LNCaP clone FGC (cell line): Measurements from ENCODE around the gene FAR2.

Experiments
- DNase-seq: peaks from one replicate; pipeline ENCODE4 v3.0.0-alpha.2; 2011; ENCODE audit warnings: low read depth
- H3K4me3 ChIP-seq: 2 replicates; pipeline ENCODE4 v1.5.1; 2011; ENCODE audit warnings: mild to moderate bottlenecking, low read depth, low read length, control low read depth
- TF ChIP-seq, protein P1 (sequence below): IDR thresholded peaks from 2 replicates; pipeline ENCODE4 v1.5.1; 2012; ENCODE audit warnings: mild to moderate bottlenecking; ENCODE audit not compliant: control insufficient read depth, insufficient read depth; ENCODE audit errors: extremely low read depth

Gene FAR2

GRCh38 chr12:29146196-29146595 is 2.9 kb upstream of the FAR2 start:
- TF ChIP-seq, protein P1, sequence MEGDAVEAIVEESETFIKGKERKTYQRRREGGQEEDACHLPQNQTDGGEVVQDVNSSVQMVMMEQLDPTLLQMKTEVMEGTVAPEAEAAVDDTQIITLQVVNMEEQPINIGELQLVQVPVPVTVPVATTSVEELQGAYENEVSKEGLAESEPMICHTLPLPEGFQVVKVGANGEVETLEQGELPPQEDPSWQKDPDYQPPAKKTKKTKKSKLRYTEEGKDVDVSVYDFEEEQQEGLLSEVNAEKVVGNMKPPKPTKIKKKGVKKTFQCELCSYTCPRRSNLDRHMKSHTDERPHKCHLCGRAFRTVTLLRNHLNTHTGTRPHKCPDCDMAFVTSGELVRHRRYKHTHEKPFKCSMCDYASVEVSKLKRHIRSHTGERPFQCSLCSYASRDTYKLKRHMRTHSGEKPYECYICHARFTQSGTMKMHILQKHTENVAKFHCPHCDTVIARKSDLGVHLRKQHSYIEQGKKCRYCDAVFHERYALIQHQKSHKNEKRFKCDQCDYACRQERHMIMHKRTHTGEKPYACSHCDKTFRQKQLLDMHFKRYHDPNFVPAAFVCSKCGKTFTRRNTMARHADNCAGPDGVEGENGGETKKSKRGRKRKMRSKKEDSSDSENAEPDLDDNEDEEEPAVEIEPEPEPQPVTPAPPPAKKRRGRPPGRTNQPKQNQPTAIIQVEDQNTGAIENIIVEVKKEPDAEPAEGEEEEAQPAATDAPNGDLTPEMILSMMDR = no peak
- no peak for DNase-seq

DNA sequence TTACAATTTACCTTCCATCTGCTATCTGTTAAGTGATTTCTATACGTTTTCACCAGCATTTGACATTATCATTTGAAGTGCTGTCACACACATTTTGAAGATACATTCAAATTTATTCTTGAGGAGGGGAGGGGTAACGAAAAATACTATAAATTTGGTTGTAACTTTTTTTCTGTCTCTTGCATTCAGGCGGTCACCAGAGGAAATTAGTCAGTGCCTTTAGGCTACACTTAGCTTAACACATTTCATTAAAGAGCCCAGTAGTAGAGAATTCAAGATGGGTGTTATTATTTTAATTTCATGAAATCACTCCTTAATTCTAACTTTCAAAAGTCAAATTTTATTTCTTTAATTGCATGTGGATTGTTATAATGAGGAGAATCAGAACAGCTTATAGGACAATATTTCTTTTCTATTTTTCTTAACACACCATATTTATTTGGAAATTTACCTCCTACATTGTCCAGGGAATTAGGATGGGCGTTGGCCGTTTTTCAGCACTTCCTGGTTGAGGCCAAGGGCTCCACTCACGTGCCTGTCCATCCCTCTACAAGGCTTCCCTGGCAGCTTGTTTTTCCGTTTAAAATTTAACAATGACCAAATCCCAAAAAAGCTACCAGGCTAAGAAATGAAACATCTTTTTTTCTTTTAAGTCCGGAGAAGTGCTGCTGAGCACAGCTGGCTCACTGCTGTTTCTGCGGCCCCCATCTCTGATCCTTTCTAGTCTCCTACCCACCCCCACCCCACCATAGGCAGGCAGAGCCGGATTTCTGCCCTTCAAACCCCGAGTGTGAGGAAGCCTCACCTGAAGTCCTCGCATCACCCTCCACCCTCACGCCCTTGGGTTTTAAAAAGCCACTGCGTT is 1.1 kb upstream of the FAR2 start:
- no peak overlapping the region for H3K4me3 ChIP-seq
- TF ChIP-seq, protein P1 = no peak
- DNase-seq = no peak

More at GRCh38 chr12:29146196-29146595, 2.9 kb upstream of the FAR2 start:
- no peak overlapping the region for H3K4me3 ChIP-seq

- TF ChIP-seq, protein P1 = no peak
- DNase-seq = no peak
- H3K4me3 ChIP-seq = peak overlapping the region; percentile 53
Measured at GRCh38 chr12:29148596-29148910, 525 bp upstream of the FAR2 start.

DNA sequence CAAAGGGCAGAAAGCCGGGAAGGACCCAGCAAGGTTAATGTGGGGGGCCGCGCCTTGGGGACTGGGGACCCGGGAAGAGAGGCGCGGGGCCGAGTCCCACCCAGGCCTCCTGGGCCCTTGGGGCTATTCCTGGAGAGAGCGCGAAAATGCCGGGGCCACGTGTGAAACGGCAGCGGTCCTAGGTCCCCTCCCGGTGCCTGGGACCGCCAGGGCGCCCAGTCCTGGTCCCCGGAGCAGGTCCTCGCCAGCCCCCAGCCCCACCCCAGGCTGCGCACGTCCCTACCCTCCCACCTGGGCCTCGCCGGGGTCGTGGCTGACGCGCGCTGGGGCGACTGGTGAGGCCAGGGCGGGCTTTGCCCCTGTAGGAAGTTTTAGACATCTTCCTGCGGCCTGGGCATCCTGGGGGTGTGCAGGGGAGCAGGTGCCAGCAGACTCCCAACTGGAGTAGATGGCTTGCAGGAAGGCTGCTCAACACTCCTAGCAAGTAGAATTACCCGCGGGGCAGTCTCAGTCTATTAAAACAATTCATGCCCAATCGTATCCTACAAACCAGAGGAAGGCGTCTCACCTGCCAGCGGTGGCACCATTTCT is 708 bp downstream of the FAR2 start:
- DNase-seq = no peak
- no peak overlapping the region for H3K4me3 ChIP-seq
- TF ChIP-seq, protein P1 = no peak

DNA sequence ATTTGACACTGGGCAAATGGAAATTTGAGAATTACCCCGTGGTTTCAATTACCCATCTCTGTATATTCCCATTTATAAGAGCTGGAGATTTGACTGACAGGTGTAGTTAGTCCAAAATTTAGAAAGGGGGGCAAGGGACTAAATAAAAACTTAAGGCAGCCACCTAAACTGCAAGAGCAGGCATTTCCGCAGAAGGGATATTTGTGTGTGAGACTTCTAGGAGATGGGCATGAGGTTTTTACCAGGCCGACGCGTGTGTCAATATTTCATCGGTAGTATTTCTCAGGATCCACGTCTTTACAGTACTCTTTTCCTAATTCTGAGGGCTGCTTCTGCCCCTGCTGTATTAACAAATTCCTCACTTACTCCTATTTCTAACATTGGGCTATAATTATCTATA is 1.4 kb downstream of the FAR2 start:
- no peak overlapping the region for H3K4me3 ChIP-seq
- DNase-seq = no peak
- TF ChIP-seq, protein P1 = no peak

GRCh38 chr12:29152223-29152868 is 3.3 kb downstream of the FAR2 start:
- TF ChIP-seq, protein P1 = no peak
- DNase-seq = no peak
- no peak overlapping the region for H3K4me3 ChIP-seq
